Measurements from ENCODE around the gene AK8. TPM values are rescaled to one million over a fixed set of nuclear protein-coding genes. Genes with fewer than 3 reads are reported as not detected.

Gene AK8
- total and polyA plus RNA-seq, 5 donors = 0.25 to 1.0 (median 0.33) TPM

DNA sequence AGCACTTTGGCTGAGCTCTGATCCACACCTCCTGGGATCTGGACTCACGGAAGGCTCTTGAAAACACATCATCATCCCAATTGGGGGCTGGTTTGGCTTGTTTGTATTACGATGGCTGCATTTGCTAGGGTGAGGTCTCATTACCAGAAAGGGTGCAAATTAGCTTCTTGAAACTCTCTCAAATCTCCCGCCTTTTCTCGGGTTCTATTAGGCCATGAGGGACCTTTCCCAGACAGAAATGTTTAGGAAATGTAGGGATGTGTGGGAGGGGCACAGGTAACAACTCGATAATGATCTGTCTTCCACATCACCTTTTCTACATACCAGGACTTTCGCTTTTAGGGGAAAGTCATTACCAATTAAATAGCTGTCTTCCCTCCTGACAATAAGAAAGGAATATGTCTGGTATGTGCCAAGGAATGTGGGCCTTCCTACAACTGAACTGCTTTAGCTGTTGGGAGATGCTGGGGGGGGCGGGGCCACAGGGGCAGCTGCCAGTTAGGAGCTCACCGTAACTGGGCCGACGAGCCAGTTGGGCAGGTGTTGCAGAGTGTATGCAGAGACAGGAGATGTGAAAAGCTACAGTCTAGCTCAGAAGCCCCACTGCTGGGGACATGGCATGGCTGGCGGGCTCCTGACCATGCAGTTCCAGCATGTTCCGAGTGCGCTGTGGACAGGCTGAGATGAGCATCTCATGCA, 71.2 kb downstream of the AK8 start:
- H3K9me3 ChIP-seq (ENCODE audit: control insufficient read depth, low read length) = no peaks in the 10 kb centered on the region
- DNase-seq (no peak), ATAC-seq (no peak)
- WGBS = 63% methylated on average over 13 of the region's 13 CpGs
- intact Hi-C loops (cut with DNase I) = loop anchor here in 2 of 4 donors (10.0 kb wide), 1 partner anchor 392 kb away; the partner anchor contains the start of gene CFAP77 (in 2 of the 2)
- no peak overlapping the region for H3K27ac ChIP-seq (ENCODE audit: low read length)
- no peaks in the 10 kb centered on the region for H3K27me3 ChIP-seq (ENCODE audit: control insufficient read depth, insufficient read depth)
- no peaks in the 10 kb centered on the region for H3K4me1 ChIP-seq (ENCODE audit: control insufficient read depth, insufficient read depth, low read length)
- no peak overlapping the region for H3K4me3 ChIP-seq (ENCODE audit: low read length)

- WGBS = 55% methylated on average over 9 of the region's 9 CpGs
- Histone ChIP-seq H3K4me1 (ENCODE audit: control insufficient read depth, insufficient read depth, low read length) (no peaks in the 10 kb centered on the region), H3K4me3 (ENCODE audit: low read length) (no peak overlapping the region), H3K9me3 (ENCODE audit: control insufficient read depth, low read length) (no peaks in the 10 kb centered on the region), H3K27me3 (ENCODE audit: control insufficient read depth, insufficient read depth) (no peaks in the 10 kb centered on the region), H3K27ac (ENCODE audit: low read length) (no peak overlapping the region)
- intact Hi-C loops (cut with DNase I) = loop anchor here in 2 of 4 donors (10.0 kb wide), 1 partner anchor 392 kb away; the partner anchor contains the start of gene CFAP77 (in 2 of the 2)
- no peak for ATAC-seq
- DNase-seq = no peak
These were observed 71.8 kb downstream of the AK8 start for GRCh38 chr9:132806306-132806705.

- Histone ChIP-seq H3K4me3 (ENCODE audit: low read length) (no peak overlapping the region), H3K27me3 (ENCODE audit: control insufficient read depth, insufficient read depth) (no peaks in the 10 kb centered on the region), H3K9me3 (ENCODE audit: control insufficient read depth, low read length) (no peaks in the 10 kb centered on the region), H3K27ac (ENCODE audit: low read length) (no peak overlapping the region), H3K4me1 (ENCODE audit: control insufficient read depth, insufficient read depth, low read length) (no peaks in the 10 kb centered on the region)
- WGBS = 69% methylated on average over 20 of the region's 20 CpGs
- intact Hi-C loops (cut with DNase I) = loop anchor here in 2 of 4 donors (5.0 to 10.0 kb wide), 2 partner anchors 297 to 390 kb away; partner anchors contain the start of gene CFAP77 (in 2 of the 2)
- ATAC-seq = no peak
- DNase-seq = no peak
These were observed 73.3 kb downstream of the AK8 start for GRCh38 chr9:132804576-132805295.

DNA sequence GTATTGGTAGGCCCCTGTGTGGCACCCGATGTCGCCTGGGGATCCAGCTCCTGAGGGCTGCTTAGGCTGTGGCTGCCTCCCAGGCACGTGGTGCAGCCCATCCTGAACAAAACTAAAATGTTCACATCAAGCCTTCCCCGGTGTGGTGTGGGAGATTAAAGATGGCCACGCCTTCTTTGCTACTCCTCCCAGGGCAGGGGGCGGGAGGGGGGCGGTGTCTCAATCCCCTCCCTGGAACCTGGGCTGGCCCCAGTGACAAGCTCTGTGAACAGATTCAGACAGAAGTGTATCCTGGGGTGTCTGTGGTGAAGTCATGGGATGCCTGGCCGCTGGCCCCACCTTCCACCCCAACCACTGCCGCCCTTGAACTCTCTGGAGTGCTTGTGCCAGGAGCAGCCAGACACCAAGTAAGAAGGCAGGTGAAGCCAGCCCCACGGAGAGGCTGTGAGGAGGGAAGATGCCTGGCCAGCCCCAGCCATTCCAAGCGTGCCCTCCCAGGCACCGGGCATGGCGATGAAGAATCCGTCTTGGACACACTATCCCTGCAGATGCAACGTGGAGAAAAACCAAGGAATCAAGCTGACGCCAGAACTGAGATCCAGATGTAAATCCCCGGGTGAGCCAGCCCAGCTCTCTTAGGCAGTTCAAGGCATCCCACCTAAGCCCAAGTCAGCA, 75.8 kb downstream of the AK8 start:
- Histone ChIP-seq H3K4me1 (ENCODE audit: control insufficient read depth, insufficient read depth, low read length) (peaks cover 9% of the 10 kb centered on the region), H3K9me3 (ENCODE audit: control insufficient read depth, low read length) (no peaks in the 10 kb centered on the region), H3K27me3 (ENCODE audit: control insufficient read depth, insufficient read depth) (no peaks in the 10 kb centered on the region), H3K27ac (ENCODE audit: low read length) (no peak overlapping the region), H3K4me3 (ENCODE audit: low read length) (no peak overlapping the region)
- no peak for ATAC-seq
- intact Hi-C loops (cut with DNase I) = loop anchor here in 2 of 4 donors (5.0 to 10.0 kb wide), 2 partner anchors 295 to 387 kb away; partner anchors contain the start of gene CFAP77 (in 2 of the 2)
- 65% methylated on average over 17 of the region's 17 CpGs for WGBS
- no peak for DNase-seq

DNA sequence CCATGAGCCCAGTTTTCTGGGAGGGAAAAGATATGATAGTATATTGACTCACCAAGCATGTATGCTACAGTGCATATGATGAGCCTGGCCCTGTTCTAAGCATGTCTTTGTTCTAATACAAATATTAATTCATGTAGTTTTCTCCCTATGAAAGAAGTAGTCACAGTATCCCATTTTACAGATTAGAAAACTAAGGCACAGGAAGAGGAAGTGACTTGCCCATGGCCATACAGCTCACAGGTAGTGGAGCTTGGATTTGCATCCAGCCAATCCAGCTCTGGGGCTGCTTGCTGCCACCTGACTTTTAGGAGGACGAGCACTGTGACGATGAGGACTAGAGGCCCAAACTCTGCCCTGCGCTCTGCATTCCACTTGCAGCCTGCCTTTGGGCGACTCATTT, 76.4 kb downstream of the AK8 start:
- Histone ChIP-seq H3K27ac (ENCODE audit: low read length) (no peak overlapping the region), H3K4me1 (ENCODE audit: control insufficient read depth, insufficient read depth, low read length) (peaks cover 9% of the 10 kb centered on the region), H3K27me3 (ENCODE audit: control insufficient read depth, insufficient read depth) (no peaks in the 10 kb centered on the region), H3K4me3 (ENCODE audit: low read length) (no peak overlapping the region), H3K9me3 (ENCODE audit: control insufficient read depth, low read length) (no peaks in the 10 kb centered on the region)
- ATAC-seq (no peak), DNase-seq (no peak)
- WGBS = 93% methylated on average over 4 of the region's 4 CpGs
- intact Hi-C loops (cut with DNase I) = loop anchor here in 2 of 4 donors (5.0 to 10.0 kb wide), 2 partner anchors 294 to 387 kb away; partner anchors contain the start of gene CFAP77 (in 2 of the 2)

DNA sequence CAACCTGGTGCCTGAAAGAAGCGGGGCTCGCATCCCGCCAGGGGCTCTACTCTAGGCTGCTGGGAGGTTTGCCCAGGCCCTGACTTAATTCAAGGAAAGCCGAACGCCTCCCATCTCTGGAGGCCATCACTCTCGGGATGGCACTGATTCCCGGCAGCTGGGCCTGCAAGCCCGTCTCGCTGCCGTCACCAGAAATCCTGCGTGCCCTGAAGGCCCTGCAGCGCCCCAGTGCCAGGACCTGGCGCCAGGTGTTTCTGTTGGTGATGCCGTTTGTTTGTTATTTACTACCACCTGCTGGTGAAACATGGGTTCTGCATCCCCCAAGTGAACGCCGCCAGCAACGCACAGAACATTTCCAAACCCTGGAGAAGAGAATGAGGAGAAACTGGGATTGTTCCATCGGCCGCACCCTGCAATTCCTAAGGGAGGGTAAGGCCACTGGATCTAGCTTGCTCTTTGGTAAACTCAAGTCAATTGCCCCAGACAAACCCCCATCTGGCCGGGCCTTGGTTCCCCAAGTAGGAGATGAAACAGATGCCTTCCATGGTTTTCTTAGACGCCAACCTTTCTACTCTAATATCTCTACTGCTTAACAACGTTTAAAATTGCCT, 77.9 kb downstream of the AK8 start:
- Histone ChIP-seq H3K9me3 (ENCODE audit: control insufficient read depth, low read length) (no peaks in the 10 kb centered on the region), H3K4me1 (ENCODE audit: control insufficient read depth, insufficient read depth, low read length) (peaks cover 9% of the 10 kb centered on the region), H3K27me3 (ENCODE audit: control insufficient read depth, insufficient read depth) (no peaks in the 10 kb centered on the region), H3K4me3 (ENCODE audit: low read length) (no peak overlapping the region), H3K27ac (ENCODE audit: low read length) (no peak overlapping the region)
- 17% methylated on average over 22 of the region's 22 CpGs for WGBS
- DNase-seq (peak; percentile 61 to 95 (median 88)), ATAC-seq (peak; percentile 52 to 69)
- intact Hi-C loops (cut with DNase I) = loop anchor here in 2 of 4 donors (5.0 to 10.0 kb wide), 2 partner anchors 293 to 385 kb away; partner anchors contain the start of gene CFAP77 (in 2 of the 2)

DNA sequence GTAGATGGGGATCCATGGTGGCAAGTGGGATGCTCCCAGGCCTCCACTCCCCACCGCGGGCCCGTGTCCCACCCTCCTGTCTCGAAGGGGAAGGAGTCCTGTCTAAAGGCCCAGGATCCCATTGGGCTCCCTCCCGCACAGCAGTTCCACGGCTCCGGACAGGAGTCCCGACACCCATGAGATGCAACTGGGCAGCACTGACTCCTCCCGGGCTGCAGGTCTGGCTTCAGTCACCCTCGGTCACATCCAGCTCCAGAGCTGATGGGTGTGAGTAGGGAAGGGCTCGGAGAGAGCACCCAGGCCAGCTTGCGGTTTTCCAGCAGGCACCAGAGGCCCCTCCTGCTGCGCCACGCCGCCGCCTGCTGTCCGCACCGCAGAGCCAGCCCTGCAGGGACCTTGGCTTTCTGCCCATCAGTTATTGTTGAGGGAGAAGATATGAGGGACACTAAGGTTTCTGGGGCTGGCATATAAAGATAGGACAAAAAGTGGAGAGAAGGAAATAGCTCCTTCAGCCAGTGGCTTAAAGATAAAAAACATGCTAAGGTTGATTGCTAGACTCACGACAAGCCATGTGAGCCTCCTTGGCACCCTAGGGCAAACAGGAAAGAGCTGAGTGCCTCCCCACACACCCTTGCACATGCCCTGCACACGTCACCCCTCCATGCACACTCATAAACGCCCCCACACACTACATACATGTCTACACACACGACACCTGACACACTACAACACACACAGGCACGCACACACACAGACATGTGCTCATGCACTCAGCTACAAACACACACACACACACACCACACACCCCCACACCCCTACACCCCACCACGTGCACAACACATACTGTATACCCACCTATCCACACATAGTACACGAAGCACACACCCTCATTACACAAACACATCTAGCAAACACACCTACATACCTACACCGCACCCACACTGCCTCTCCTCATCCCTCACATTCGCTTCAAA, 79.0 kb downstream of the AK8 start:
- intact Hi-C loops (cut with DNase I) = loop anchor here in 2 of 4 donors (2.0 to 10.0 kb wide), 5 partner anchors 104 to 387 kb away; partner anchors contain the start of genes CFAP77 (in 1 of the 2) and GTF3C4 (in 1 of the 2)
- WGBS = 44% methylated on average over 27 of the region's 27 CpGs
- H3K9me3 ChIP-seq (ENCODE audit: control insufficient read depth, low read length) = no peaks in the 10 kb centered on the region
- peaks cover 9% of the 10 kb centered on the region for H3K4me1 ChIP-seq (ENCODE audit: control insufficient read depth, insufficient read depth, low read length)
- DNase-seq = peak; percentile 44 to 80 (median 78)
- no peaks in the 10 kb centered on the region for H3K27me3 ChIP-seq (ENCODE audit: control insufficient read depth, insufficient read depth)
- peak; percentile 53 to 70 for ATAC-seq
- peak overlapping the region; percentile 21 for H3K27ac ChIP-seq (ENCODE audit: low read length)
- no peak overlapping the region for H3K4me3 ChIP-seq (ENCODE audit: low read length)

- peak; percentile 52 to 79 for ATAC-seq
- 51% methylated on average over 15 of the region's 15 CpGs for WGBS
- H3K4me1 ChIP-seq (ENCODE audit: control insufficient read depth, insufficient read depth, low read length) = peaks cover 9% of the 10 kb centered on the region
- H3K27me3 ChIP-seq (ENCODE audit: control insufficient read depth, insufficient read depth) = no peaks in the 10 kb centered on the region
- intact Hi-C loops (cut with DNase I) = loop anchor here in 2 of 4 donors (2.0 to 10.0 kb wide), 5 partner anchors 103 to 386 kb away; partner anchors contain the start of genes CFAP77 (in 1 of the 2) and GTF3C4 (in 1 of the 2)
- H3K4me3 ChIP-seq (ENCODE audit: low read length) = no peak overlapping the region
- H3K9me3 ChIP-seq (ENCODE audit: control insufficient read depth, low read length) = no peaks in the 10 kb centered on the region
- peak overlapping the region; percentile 75 for H3K27ac ChIP-seq (ENCODE audit: low read length)
- peak in 1 of 3 donors; percentile 77 for DNase-seq
These were observed 80.0 kb downstream of the AK8 start for GRCh38 chr9:132797861-132798659.

Measured in right cardiac atrium (tissue), 5 donors.